GM12801 (cell line): ENCODE measurements around the gene FAT1.

Source experiments
- TF ChIP-seq, protein P1 (sequence below): IDR thresholded peaks from one replicate; pipeline ENCODE4 v1.5.1; 2011; ENCODE audit warnings: control low read depth; ENCODE audit not compliant: insufficient read length; ENCODE audit errors: extremely low read depth

The FAT1 gene, protein sequence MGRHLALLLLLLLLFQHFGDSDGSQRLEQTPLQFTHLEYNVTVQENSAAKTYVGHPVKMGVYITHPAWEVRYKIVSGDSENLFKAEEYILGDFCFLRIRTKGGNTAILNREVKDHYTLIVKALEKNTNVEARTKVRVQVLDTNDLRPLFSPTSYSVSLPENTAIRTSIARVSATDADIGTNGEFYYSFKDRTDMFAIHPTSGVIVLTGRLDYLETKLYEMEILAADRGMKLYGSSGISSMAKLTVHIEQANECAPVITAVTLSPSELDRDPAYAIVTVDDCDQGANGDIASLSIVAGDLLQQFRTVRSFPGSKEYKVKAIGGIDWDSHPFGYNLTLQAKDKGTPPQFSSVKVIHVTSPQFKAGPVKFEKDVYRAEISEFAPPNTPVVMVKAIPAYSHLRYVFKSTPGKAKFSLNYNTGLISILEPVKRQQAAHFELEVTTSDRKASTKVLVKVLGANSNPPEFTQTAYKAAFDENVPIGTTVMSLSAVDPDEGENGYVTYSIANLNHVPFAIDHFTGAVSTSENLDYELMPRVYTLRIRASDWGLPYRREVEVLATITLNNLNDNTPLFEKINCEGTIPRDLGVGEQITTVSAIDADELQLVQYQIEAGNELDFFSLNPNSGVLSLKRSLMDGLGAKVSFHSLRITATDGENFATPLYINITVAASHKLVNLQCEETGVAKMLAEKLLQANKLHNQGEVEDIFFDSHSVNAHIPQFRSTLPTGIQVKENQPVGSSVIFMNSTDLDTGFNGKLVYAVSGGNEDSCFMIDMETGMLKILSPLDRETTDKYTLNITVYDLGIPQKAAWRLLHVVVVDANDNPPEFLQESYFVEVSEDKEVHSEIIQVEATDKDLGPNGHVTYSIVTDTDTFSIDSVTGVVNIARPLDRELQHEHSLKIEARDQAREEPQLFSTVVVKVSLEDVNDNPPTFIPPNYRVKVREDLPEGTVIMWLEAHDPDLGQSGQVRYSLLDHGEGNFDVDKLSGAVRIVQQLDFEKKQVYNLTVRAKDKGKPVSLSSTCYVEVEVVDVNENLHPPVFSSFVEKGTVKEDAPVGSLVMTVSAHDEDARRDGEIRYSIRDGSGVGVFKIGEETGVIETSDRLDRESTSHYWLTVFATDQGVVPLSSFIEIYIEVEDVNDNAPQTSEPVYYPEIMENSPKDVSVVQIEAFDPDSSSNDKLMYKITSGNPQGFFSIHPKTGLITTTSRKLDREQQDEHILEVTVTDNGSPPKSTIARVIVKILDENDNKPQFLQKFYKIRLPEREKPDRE (N-terminal part only)

DNA sequence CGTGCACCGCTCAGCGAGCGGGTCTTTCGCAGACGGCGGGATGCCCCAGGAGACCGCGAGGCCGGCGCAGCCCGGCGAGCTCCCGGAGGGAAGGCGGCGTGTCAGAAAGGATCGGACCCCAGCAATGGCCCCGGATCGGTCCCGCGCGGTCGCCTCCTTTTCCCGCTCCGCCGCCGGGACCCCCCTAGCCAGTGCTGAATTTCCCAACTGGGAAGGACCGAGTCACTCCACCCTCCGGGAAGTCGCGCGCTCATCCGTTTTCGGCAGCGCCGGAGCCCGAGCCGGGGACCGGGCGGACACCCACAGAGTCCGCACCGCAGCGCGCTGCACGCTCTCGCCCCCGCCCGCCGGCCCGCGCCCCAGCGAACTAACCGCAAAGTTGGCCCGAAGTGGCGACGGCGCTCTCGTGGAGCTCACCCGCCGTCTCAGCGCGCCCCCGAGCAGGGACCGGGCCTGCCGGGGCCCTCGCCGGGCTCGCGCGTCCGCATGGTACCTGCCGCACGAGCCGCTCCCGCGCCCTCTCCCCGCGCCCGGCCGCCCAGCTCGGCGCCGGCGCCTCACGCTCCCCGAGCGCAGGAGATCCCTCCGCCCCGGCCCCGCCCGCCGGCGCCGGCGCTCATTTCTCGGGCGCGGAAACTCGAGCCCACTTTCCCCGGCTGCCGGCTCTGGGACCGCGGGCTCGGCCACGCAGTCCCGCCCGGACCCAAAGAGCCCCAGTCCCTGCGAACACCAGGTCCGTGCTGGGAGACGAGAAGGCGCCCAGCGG lies at the start of gene FAT1:
TSS of gene FAT1 (minus strand) at position 565 of the 766 bp plus-strand sequence. CDS start 14,029 bp downstream, outside the sequence.
- TF ChIP-seq, protein P1, sequence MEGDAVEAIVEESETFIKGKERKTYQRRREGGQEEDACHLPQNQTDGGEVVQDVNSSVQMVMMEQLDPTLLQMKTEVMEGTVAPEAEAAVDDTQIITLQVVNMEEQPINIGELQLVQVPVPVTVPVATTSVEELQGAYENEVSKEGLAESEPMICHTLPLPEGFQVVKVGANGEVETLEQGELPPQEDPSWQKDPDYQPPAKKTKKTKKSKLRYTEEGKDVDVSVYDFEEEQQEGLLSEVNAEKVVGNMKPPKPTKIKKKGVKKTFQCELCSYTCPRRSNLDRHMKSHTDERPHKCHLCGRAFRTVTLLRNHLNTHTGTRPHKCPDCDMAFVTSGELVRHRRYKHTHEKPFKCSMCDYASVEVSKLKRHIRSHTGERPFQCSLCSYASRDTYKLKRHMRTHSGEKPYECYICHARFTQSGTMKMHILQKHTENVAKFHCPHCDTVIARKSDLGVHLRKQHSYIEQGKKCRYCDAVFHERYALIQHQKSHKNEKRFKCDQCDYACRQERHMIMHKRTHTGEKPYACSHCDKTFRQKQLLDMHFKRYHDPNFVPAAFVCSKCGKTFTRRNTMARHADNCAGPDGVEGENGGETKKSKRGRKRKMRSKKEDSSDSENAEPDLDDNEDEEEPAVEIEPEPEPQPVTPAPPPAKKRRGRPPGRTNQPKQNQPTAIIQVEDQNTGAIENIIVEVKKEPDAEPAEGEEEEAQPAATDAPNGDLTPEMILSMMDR, result no peak

DNA sequence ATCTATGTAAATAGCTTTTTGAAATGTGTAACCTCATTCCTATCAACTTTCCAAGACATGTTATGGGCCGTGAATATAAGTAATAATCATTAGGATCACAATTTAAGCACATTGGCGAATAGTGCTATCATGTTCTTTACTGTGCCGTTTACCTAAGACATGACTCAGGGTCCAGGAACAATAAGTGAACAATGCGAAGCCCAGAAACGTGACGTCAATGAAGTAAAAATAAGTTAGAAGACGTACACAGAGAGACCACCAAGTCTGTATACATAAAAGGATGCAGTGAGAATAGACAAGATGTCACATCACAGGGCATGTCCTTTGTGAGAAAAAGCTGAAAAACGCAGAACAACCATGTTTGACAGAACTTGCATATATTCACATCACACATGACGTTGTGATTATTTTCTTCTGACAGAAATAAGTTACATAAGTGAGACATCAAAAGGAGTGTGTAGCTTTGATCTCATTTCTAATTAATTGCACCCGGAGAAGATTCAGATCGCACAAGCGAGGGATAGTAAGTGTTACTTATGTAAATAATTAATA lies 49.4 kb upstream of the FAT1 start:
- TF ChIP-seq, protein P1, result no peak

DNA sequence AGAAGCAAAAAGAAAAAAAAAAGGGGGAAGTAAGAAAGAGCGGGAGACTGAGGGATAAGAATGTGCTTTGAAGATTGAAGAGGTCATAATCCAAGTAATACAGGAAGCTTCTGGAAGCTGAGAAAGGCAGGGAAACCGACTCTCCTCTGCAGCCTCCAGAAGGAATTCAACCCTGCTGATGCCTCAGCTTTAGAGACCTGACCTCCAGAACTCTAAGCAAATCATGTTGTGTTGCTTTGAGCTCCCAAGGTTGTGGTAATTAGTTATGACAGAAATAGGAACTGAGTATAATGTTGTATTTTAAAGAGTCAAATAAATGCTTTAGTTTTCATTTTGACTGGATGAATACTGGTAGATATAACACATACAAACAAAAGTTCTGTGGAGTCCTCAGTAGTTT lies 48.0 kb upstream of the FAT1 start:
- TF ChIP-seq, protein P1, result no peak

DNA sequence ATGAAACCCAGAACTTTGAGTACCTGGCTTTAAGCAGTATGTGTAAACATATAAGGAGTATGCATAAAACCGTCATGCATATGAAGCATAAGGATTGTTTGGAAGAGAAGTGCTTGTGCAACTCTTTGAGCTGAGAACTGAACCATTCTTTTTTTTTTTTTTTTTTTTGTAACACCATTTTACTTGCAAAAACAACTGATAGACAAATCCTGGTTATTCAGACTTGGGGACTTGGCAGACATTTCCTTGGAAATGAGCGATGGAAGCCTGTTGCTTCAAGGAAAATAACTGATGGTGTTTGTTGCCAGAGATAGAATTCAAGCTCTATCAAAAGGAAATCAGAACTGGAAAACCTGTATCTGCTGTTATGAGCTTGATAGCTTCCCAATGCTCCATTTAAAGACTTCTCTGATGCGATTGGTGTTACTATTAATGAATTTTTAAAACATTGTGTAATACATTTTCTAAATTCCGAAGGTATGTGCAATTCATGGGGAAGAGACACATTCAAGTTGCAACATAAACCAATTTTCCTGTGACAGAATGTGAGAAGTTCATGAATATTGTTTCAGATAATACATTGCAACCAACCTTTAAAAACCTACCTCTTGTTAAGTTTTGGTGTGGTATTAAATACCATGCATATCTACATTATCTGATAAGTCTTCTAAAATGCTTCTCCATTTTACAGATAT lies 47.0 kb upstream of the FAT1 start:
- TF ChIP-seq, protein P1, result no peak

DNA sequence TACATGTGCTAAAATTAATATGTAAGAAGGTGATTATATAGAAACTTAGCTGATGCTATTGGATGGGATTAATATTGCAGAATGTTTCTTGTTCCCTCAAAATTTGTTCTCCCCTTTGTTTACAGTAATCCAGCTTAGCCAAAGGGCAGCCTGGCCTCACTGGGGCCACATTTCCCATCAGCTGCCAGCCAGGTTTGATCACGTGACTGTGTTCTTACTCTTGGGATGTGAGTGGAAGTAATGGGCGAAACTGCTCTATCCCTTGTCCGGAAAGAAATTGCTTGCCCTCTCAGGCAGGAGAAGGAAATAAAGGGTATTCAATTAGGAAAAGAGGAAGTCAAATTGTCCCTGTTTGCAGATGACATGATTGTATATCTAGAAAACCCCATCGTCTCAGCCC lies 44.1 kb upstream of the FAT1 start:
- TF ChIP-seq, protein P1, result no peak
